ENCODE data around the gene TNNT3. TPM values are rescaled to one million over a fixed set of nuclear protein-coding genes. Genes with fewer than 3 reads are reported as not detected.

TNNT3 gene
- polyA plus RNA-seq, 1 donor = 9,432 TPM

- DNase-seq (ENCODE audit: low read depth) = no peak
These were observed 38.9 kb downstream of the TNNT3 start for GRCh38 chr11:1958367-1958766.

GRCh38 chr11:1959786-1960185 lies 40.3 kb downstream of the TNNT3 start:
- DNase-seq (ENCODE audit: low read depth) = no peak

DNA sequence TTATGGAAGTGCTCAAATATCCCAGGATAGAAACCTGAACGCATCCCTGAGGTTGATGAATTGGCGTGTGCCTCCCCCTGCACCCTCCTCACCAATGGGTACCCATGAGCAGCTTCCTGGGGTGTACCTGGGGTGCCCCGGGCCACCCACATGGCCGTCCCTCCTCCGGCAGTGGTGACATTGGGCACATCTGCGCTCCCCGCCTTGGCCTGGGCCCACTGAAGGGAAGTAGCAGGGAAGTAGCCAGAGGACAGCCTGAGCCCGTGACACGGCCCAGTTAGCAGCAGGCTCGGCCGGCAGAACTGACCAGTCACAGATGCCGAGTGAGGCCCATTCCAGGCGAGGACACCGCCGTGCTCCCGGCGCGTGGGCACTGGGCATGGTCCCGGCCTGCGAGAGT lies 44.4 kb downstream of the TNNT3 start:
- DNase-seq (ENCODE audit: low read depth) = no peak

- DNase-seq (ENCODE audit: low read depth) = no peak
These were observed 44.8 kb downstream of the TNNT3 start for GRCh38 chr11:1964348-1964747.

GRCh38 chr11:1964955-1965354 lies 45.5 kb downstream of the TNNT3 start:
- no peak for DNase-seq (ENCODE audit: low read depth)

GRCh38 chr11:1966531-1966930 lies 47.0 kb downstream of the TNNT3 start:
- no peak for DNase-seq (ENCODE audit: low read depth)

DNA sequence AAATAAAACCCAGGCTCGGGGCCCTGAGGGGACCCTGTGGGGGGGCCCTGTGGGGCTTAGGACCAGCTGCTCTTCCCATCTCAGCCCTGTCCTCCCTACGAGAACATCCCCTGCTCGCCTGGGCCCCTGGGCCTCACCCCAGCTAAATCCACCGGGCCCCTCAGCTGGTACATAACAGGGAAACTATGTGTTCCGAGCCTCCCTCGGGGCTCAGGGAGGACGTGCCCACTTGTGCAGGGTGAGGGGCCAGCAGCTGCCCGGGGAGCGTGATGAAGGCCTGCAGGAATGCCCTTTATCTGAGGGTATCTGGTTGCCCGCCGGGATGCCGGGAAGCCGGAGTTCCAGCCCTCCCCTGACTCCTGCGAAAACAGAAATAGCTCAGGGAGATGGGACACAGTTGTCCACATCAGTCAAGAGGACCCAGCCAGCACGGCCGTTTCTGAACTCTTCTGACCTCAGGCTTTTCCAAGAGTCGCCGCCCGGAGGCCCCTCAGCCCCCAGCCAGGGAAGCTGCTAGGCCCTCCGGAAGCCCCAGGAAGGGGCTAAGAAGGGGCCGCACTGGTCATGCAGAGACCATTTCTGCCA lies 48.2 kb downstream of the TNNT3 start:
- DNase-seq (ENCODE audit: low read depth) = no peak

DNA sequence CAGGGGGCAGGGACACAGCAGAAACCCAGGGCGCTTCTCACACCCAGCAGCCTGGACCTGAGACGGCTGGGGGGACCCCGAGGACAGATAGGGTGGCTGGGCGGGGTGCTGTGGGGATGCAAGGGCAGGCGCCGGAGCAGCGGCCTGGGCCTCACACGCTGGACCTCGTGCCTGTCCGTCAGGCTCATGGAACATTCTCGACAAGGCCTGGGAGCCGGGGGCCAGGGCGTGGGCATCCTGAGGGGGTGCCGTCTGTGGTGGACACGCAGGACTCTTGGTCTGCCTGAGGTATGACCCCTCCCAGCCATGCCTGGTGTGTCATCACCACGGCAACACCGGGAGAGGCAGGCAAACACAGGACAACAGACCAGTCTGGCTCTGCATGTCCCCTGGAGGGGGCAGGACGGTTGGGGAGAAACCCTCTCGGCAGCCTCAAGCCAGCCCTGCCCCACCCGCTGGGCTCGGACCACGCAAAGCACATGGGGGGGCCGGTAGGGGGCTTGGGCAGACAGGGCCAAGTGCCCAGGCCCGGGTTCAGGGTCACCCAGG lies 49.0 kb downstream of the TNNT3 start:
- no peak for DNase-seq (ENCODE audit: low read depth)

DNA sequence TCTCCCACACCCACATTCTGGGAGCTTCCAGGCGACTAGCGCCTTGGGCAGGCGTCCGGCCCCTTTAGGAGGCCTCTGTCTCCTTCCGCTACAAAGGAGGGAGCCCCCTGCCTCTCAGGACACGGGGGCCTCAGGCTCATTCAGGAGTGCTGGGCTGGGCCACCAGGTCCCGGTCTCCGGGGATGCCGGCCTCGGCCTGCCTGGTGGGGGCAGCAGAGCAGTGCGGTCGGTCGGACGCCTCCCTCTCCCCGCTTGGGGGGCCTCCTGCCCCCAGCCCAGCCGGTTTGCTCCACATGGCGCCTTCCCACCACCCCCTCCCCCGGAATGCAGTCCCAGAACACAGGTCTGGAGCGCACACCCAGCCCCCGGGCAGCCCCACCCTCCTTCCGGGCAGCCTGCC lies 49.5 kb downstream of the TNNT3 start:
- no peak for DNase-seq (ENCODE audit: low read depth)

GRCh38 chr11:1969776-1970175 lies 50.3 kb downstream of the TNNT3 start:
- no peak for DNase-seq (ENCODE audit: low read depth)

GRCh38 chr11:1970956-1971355 lies 51.5 kb downstream of the TNNT3 start:
- DNase-seq (ENCODE audit: low read depth) = no peak

DNA sequence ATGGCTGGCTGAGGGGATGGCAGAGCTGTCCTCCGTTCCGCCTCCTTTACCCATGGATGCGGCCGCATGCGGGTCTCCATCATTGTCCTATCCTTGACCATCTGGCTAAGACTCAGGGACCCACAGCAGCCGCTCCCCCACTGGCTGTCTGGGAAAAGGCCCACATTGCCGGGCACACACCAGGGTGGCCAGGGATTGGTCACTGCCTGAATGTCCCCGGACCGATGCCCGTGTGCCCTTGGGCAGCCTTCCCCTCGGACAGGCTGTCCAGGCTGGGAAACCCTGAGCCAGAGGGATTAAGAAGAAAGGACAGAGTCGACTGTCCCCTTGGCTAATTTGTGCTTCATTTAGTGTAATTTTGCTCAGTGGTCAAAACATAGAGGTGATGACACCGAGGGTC lies 55.7 kb downstream of the TNNT3 start:
- no peak for DNase-seq (ENCODE audit: low read depth)

- DNase-seq (ENCODE audit: low read depth) = no peak
These were observed 59.4 kb downstream of the TNNT3 start for GRCh38 chr11:1978720-1979473.

DNA sequence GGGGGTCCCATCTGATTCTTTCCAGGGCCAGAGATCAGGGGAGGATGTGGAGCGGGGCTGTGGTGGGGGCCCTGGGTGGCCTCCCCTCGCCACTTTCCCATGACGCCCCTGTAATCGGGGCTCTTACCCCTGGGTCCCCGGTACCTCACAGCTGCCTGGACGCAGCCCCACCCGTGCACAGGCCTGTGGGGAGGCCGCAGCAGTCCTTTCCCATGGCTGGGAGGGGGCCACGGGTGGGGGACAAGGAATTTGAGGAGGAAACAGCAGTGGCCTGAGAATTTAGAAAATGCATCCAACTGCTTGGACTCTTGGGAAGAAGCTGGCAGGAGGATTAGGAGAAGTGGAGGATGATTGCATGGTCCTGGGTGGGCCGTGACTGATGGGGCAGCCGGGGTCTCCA lies 60.1 kb downstream of the TNNT3 start:
- DNase-seq (ENCODE audit: low read depth) = no peak

GRCh38 chr11:1982873-1983600 lies 63.5 kb downstream of the TNNT3 start:
- DNase-seq (ENCODE audit: low read depth) = no peak

GRCh38 chr11:1983601-1983961 lies 64.1 kb downstream of the TNNT3 start:
- DNase-seq (ENCODE audit: low read depth) = no peak

DNA sequence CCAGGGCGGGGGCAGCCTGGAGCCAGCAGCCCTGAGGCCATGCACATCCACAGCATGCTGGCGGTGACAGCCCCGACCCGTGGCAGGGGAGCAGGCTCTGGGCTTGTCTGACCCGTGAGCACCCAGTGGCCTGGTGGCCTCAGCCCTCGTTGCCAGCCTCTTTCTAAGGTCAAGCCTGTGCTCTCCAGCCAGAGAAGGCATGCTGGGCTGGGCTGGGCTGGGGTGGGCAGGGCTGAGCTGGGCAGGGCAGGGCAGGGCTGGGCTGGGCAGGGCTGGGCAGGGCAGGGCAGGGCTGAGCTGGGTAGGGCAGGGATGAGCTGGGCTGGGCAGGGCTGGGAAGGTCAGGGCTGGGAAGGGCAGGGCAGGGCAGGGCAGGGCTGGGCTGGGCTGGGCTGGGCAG lies 67.5 kb downstream of the TNNT3 start:
- DNase-seq (ENCODE audit: low read depth) = no peak

DNA sequence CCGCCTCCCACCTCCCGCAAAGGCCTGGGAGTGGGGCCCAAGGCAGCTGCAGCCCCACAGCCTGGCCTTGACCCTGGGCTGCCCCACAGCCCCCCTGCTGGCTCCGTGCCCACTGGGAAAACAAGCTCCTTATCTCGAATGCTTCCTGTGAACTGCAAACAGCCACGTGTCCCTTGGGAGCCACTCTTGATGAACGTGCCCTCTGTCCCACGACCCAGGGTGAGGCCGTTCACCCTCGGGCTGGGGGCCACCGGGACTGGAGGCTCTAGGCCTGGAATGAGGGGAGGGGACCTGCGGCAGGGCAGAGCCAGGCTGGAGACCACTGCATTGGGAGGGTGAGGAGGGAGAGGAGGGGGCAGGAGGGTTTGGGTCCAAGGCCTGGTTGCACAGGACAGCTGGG lies 68.7 kb downstream of the TNNT3 start:
- DNase-seq (ENCODE audit: low read depth) = no peak

Other genes with a start within 250 kb of the TNNT3 start
- gene KRTAP5-6, start 222.5 kb upstream of the TNNT3 start, polyA plus RNA-seq (ENCODE audit: insufficient read length) = 0.71 TPM
- 0.81 TPM for gene IFITM10, start 169.1 kb upstream of the TNNT3 start, polyA plus RNA-seq (ENCODE audit: insufficient read length)
- 80.6 TPM for gene CTSD, start 155.8 kb upstream of the TNNT3 start, polyA plus RNA-seq (ENCODE audit: insufficient read length)
- 0.54 TPM for gene SYT8, start 84.7 kb upstream of the TNNT3 start, polyA plus RNA-seq (ENCODE audit: insufficient read length)
- 3,886 TPM for gene TNNI2, start 80.7 kb upstream of the TNNT3 start, polyA plus RNA-seq (ENCODE audit: insufficient read length)
- gene LSP1, start 66.6 kb upstream of the TNNT3 start, polyA plus RNA-seq (ENCODE audit: insufficient read length) = 54.4 TPM
- 6.3 TPM for gene PRR33, start 27.8 kb upstream of the TNNT3 start, polyA plus RNA-seq (ENCODE audit: insufficient read length)
- 78.4 TPM for gene MRPL23, start 27.6 kb downstream of the TNNT3 start, polyA plus RNA-seq (ENCODE audit: insufficient read length)
- gene H19, start 78.1 kb downstream of the TNNT3 start, polyA plus RNA-seq (ENCODE audit: insufficient read length) = 12,528 TPM
- 3,671 TPM for gene IGF2, start 219.7 kb downstream of the TNNT3 start, polyA plus RNA-seq (ENCODE audit: insufficient read length)
- not detected for gene INS, start 241.5 kb downstream of the TNNT3 start, polyA plus RNA-seq (ENCODE audit: insufficient read length)

All from forelimb muscle (tissue), 1 donor.